Stomach (tissue), 19 donors: ENCODE results near the gene ZRSR2. TPM values are rescaled to one million over a fixed set of nuclear protein-coding genes. Genes with fewer than 3 reads are reported as not detected.
"Not testable (repeated sequence)": the region's sequence is repeated elsewhere in the genome, so short reads cannot be mapped to it uniquely, and the experiment has no call there.

Experiments
- DNase-seq, 2 donors: peaks; one replicate each; pipeline versions ENCODE4 v3.0.0 to v3.0.0-alpha.2; 2013 to 2019
- H3K27ac ChIP-seq, 5 donors: fragments of 200-600 bp in 4 of 5; sonication (generic) in 4 of 5; one replicate each; pipeline ENCODE4 v1.5.1; 2013 to 2019; ENCODE audit warnings: mild to moderate bottlenecking in 1 of 5, moderate library complexity in 1 of 5
- H3K27me3 ChIP-seq, 3 donors: fragments of 200-600 bp; sonication (generic); one replicate each; pipeline ENCODE4 v1.5.1; 2017 to 2019; ENCODE audit warnings: mixed run types in 1 of 3
- H3K36me3 ChIP-seq, 4 donors: fragments of 200-600 bp; sonication (generic); 1 replicate in 3 of 4; 2 replicates in 1 of 4; pipeline ENCODE4 v1.5.1; 2016 to 2019
- H3K4me1 ChIP-seq, 4 donors: fragments of 200-600 bp; sonication (generic); one replicate each; pipeline ENCODE4 v1.5.1; 2016 to 2019
- H3K4me3 ChIP-seq, 4 donors: fragments of 200-600 bp; sonication (generic) in 3 of 4; one replicate each; pipeline ENCODE4 v1.5.1; 2016 to 2019; ENCODE audit warnings: mild to moderate bottlenecking in 1 of 4
- H3K9me3 ChIP-seq, 4 donors: fragments of 200-600 bp; sonication (generic); one replicate each; pipeline ENCODE4 v1.5.1; 2016 to 2019
- EP300 ChIP-seq: sonication (generic); formaldehyde crosslinking; IDR thresholded peaks from one replicate; pipeline ENCODE4 v1.6.1; 2017; ENCODE audit warnings: antibody characterized with exemption
- POLR2A ChIP-seq, 4 donors: fragments of 450-650 bp; IDR thresholded peaks; one replicate each; pipeline ENCODE4 v1.6.1; 2016; ENCODE audit warnings: antibody characterized with exemption in 4 of 4, control low read depth in 2 of 4, mild to moderate bottlenecking in 1 of 4, moderate library complexity in 1 of 4
- POLR2AphosphoS5 ChIP-seq, 3 donors: sonication (generic); formaldehyde crosslinking; IDR thresholded peaks; one replicate each; pipeline ENCODE4 v1.6.1; 2016; ENCODE audit warnings: antibody characterized with exemption in 3 of 3
- WGBS, 5 donors: extraction: QIAGEN DNeasy Blood & Tissue Kit in 3 of 5; methylation state at CpG; one replicate each; pipeline versions ENCODE4 v1.1.5 to v1.1.7; 2013 to 2018; 5-methylcytosine and 5-hydroxymethylcytosine counted together
- intact Hi-C: fragments of 100-400 bp; cut with DNase I; formaldehyde crosslinking; loops from one replicate; pipeline ENCODE4 v1.15.1; 2023; ENCODE audit warnings: low total_unique reads
- long read RNA-seq, 10 donors: transcript quantifications; one replicate each; lab custom pipeline, GENCODE V29; 2026
- polyA plus RNA-seq, 3 donors: library from polyadenylated mRNA; stranded (reverse); fragments of 200-250 nt; gene quantifications; one replicate each; pipeline ENCODE4 v1.2.3, GENCODE V29; 2013
- total RNA-seq, 5 donors: library from RNA; depleted of rRNA; stranded (reverse); fragments of >200 nt; gene quantifications; one replicate each; pipeline versions ENCODE4 v1.1.0 to v1.2.3, GENCODE V29; 2014 to 2016
- TF ChIP-seq, protein P1 (sequence below), 7 experiments: fragments of 450-650 bp in 4 of 7; fragments of 200-600 bp in 3 of 7; sonication (generic) in 3 of 7; IDR thresholded peaks; one replicate each; pipeline ENCODE4 v1.5.1; 2016 to 2019; ENCODE audit warnings: antibody characterized with exemption in 7 of 7, control low read depth in 2 of 7, mild to moderate bottlenecking in 1 of 7
- donor health status: healthy with polysubstance abuse.
- donor health status: Bipolar disorder and iron deficiency.
- donor health status: healthy.

The ZRSR2 gene, protein sequence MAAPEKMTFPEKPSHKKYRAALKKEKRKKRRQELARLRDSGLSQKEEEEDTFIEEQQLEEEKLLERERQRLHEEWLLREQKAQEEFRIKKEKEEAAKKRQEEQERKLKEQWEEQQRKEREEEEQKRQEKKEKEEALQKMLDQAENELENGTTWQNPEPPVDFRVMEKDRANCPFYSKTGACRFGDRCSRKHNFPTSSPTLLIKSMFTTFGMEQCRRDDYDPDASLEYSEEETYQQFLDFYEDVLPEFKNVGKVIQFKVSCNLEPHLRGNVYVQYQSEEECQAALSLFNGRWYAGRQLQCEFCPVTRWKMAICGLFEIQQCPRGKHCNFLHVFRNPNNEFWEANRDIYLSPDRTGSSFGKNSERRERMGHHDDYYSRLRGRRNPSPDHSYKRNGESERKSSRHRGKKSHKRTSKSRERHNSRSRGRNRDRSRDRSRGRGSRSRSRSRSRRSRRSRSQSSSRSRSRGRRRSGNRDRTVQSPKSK
- total RNA-seq (10 to 100 TPM in 3 of 5 donors, 1 to 10 TPM in 2; 1.4 to 22.0 (median 10.3) TPM), polyA plus RNA-seq (10 to 100 TPM; 12.6 to 26.4 (median 15.5) TPM)
- long read RNA-seq, donor 1 = 0 reads
- long read RNA-seq, donor 2, partial matches to known transcripts = 0 of 2 reads
- long read RNA-seq, donor 2, other reads (novel, unspliced or antisense) = 0 of 2 reads
- long read RNA-seq, donor 3 = 0 reads
- long read RNA-seq, donor 4 = 0 reads
- long read RNA-seq, donor 5 = 0 reads
- long read RNA-seq, donor 6, partial matches to known transcripts = 0 of 1 reads
- long read RNA-seq, donor 6, other reads (novel, unspliced or antisense) = 0 of 1 reads
- long read RNA-seq, donor 7, partial matches to known transcripts = 6 of 27 reads
- long read RNA-seq, donor 7, other reads (novel, unspliced or antisense) = 21 of 27 reads
- long read RNA-seq, donor 8 = 0 reads
- long read RNA-seq, donor 9, partial matches to known transcripts = 0 of 1 reads
- long read RNA-seq, donor 9, other reads (novel, unspliced or antisense) = 0 of 1 reads
- long read RNA-seq, donor 10 = 0 reads

DNA sequence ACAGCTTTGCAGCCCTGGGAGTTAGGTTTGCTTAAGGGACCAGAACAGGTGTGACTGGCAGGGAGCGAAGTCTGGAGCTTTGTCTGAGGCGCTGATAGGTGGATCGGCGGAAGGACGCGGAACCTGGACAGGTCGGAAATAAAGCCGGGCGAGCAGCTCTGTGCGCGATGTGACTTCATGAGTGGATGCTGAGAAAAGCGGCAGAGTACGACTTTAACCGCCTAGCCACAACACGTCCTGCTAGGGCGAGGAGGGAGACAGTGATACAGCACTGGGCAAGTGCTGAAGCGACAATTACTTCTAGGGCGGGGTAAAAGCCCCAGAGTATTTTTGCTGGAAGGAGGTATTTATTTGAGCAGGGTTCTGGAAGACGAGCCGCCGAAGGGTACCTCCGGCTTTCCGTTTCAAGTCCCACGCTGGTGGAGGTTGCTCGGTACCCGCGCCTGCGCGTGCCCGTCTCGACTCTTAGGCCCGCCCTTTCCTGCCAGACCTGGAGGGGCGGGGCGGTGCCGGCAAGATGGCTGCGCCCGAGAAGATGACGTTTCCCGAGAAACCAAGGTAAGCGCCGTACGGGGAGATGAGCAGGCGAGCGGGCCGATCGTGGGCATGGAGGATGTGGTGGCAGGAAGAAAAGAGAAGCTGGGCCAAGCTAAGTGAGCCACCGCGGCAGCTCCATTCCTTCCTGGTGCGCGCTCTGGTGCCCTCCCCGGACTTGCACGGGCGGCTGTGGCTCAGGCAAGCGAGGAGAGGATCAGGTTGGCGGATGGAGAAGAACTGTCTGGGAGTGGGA, at the start of gene ZRSR2:
ZRSR2 (plus strand) TSS at position 506 of the 790 bp plus-strand sequence; CDS start at position 518, 12 bp downstream.
- H3K36me3 ChIP-seq = peaks cover 0 to 21% (median 11%) of the 10 kb centered on the region in 4 donors
- peaks cover 0 to 44% (median 19%) of the 10 kb centered on the region in 4 donors for H3K4me1 ChIP-seq
- H3K9me3 ChIP-seq = no peaks in the 10 kb centered on the region
- no peaks in the 10 kb centered on the region for H3K27me3 ChIP-seq
- WGBS, 5 donors = 0 to 6% (median 0%) methylated on average over 11 to 55 of the region's 55 CpGs
- peak; percentile 71 to 83 (median 81) for TF ChIP-seq POLR2AphosphoS5 (IDR thresholded peaks at IDR 0.05)
- no peak for TF ChIP-seq POLR2A (IDR thresholded peaks at IDR 0.05)
- peak within 1 kb of the TSS; percentile 82 to 93 (median 88) for H3K27ac ChIP-seq
- peak; percentile 91 to 96 for DNase-seq
- intact Hi-C loops = no loop called here
- peak within 1 kb of the TSS; percentile 68 to 84 (median 76) for H3K4me3 ChIP-seq

DNA sequence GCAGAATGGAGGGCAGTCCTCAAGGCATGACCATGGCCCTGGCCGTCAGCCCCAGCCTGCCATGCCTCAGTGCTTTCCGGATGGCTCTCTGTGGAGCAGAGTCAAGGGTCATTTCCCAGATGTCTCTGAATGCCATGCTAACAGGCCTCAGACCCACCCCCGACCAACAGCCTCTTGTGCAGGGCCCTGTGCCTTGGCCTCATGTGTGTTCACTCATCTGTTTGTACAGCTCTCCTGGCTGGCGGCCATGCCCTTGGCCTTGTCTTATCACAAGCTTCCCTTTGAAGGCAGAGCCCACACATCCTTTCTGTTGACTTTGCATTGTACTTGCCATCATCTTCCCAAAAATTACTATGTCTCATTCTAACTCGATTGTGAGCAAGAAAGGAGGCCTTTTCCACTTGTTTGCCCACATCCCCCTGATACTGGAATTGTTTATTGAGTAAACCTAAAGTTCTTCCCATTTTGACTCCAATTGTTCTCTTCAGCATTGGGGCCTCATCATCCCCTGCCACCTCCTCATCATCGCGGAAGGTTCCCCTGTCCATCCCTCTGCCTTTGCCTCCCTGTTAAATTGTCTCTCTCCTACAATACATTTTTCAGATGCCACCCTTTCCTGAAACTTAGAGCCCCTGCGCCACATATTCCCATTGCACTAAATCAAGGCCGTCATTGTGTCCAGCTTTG, 46.0 kb upstream of the ZRSR2 start:
- Histone ChIP-seq H3K4me1 (peaks cover 0 to 7% (median 2%) of the 10 kb centered on the region in 4 donors), H3K27ac (no peak overlapping the region), H3K9me3 (no peaks in the 10 kb centered on the region), H3K27me3 (no peaks in the 10 kb centered on the region), H3K4me3 (no peak overlapping the region), H3K36me3 (no peaks in the 10 kb centered on the region)
- intact Hi-C loops = no loop called here
- TF ChIP-seq POLR2AphosphoS5 (IDR thresholded peaks at IDR 0.05) (no peak), POLR2A (IDR thresholded peaks at IDR 0.05) (no peak), EP300 (no peak)
- TF ChIP-seq, protein P1, sequence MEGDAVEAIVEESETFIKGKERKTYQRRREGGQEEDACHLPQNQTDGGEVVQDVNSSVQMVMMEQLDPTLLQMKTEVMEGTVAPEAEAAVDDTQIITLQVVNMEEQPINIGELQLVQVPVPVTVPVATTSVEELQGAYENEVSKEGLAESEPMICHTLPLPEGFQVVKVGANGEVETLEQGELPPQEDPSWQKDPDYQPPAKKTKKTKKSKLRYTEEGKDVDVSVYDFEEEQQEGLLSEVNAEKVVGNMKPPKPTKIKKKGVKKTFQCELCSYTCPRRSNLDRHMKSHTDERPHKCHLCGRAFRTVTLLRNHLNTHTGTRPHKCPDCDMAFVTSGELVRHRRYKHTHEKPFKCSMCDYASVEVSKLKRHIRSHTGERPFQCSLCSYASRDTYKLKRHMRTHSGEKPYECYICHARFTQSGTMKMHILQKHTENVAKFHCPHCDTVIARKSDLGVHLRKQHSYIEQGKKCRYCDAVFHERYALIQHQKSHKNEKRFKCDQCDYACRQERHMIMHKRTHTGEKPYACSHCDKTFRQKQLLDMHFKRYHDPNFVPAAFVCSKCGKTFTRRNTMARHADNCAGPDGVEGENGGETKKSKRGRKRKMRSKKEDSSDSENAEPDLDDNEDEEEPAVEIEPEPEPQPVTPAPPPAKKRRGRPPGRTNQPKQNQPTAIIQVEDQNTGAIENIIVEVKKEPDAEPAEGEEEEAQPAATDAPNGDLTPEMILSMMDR (IDR thresholded peaks at IDR 0.05) = no peak
- DNase-seq = peak; percentile 32 to 67
- WGBS, 5 donors = 71 to 85% (median 75%) methylated on average over 6 to 9 of the region's 9 CpGs

DNA sequence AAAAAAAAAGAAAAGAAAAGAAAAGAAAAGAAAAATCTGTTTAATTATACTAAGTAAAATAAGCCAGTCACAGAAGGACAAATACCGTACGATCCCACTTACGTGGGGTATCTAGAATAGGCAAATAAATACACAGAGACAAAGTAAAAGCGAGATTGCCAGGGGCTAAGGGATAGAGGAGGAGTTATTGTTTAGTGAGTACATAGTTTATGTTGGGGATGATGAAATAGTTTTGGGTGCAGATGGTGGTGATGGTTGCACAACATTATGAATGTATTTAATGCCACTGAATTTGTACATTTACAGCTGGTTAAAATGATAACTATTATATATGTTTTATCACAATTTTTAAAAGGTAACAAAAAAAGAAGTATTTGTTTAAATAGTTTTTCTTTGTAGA, 45.1 kb upstream of the ZRSR2 start:
- DNase-seq = no peak
- no peaks in the 10 kb centered on the region for H3K9me3 ChIP-seq
- no peak overlapping the region for H3K27ac ChIP-seq
- WGBS, 5 donors = 54 to 85% (median 78%) methylated on average over 4 of the region's 4 CpGs
- H3K27me3 ChIP-seq = no peaks in the 10 kb centered on the region
- TF ChIP-seq, protein P1 (IDR thresholded peaks at IDR 0.05) = no peak
- H3K4me3 ChIP-seq = no peak overlapping the region
- peaks cover 0 to 14% (median 6%) of the 10 kb centered on the region in 4 donors for H3K4me1 ChIP-seq
- no peaks in the 10 kb centered on the region for H3K36me3 ChIP-seq
- intact Hi-C loops = no loop called here

DNA sequence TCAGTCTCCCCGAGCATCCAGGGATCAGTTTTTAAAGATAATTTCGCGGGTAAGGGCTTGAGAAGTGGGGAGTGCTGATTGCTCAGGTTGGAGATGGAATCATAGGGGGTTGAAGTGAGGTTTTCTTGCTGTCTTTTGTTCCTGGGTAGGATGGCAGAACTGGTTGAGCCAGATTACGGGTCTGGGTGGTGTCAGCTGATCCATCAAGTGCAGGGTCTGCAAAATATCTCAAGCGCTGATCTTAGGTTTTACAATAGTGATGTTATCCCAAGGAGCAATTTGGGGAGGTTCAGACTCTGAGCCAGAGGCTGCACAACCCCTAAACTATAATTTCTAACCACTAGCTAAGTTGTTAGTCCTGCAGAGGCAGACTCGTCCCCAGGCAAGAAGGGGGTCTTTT, 43.6 kb upstream of the ZRSR2 start:
- intact Hi-C loops, DNase-seq, H3K27ac ChIP-seq, H3K9me3 ChIP-seq, H3K27me3 ChIP-seq, H3K36me3 ChIP-seq, H3K4me3 ChIP-seq: not testable (repeated sequence)
- H3K4me1 ChIP-seq = peaks cover 0 to 24% (median 17%) of the 10 kb centered on the region in 4 donors
- 76 to 97% (median 81%) methylated on average over 6 of the region's 6 CpGs for WGBS, 5 donors
